ENCODE measurements around the gene PVALB.
A peak's percentile ranks its signal among the peaks of the same experiment; 100 is the strongest.

PVALB gene

DNA sequence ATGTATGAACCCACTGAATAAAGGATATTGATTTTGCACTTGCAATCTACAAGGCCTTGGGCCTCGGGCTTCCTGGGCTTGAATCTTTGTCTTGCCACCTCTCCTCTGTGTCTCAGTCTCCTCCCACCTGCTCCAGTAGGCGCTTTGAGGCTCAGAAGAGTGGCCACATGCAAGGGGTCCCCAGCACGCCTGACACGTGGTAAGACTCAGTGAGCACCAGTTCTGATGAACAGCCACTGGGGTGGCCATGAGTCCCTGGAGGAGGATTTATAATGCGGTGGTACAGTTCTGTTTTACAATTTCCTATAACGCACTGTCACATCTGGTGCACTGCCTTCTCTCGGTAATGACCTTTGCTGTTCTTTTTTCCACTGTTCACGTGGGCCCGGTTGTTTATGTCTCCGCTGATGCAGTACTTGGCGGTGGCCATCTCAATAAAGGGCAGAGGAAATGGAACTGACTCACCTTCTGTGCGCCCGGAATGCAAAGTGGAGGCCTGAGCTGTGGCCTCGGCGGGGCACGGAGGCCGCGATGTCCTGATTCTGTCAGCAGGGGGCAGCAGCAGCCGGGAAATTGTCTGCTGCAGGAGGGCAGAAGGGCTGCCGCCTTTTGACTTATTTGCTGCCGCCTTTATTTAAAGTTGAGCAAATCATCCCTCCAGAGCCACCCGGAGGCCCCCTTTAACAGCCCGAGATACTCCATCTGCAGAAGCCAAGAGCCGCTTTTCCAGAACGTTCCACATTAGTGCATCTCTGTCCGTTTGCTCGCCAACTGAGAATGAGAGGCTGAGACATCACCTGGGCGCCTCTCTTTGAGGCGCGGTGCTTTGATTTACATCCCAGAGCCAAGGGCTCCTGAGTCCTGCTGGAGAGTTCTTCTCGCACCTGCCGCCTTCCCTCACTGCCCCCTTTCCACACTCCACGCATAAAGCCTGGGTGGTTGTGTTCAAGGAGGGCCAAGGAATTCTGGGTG is 34.9 kb downstream of the PVALB start:
- Histone ChIP-seq H3K27ac (peak overlapping the region in 8 of 21 experiments; percentile 3 to 61 (median 20)), H3K4me3 (no peak overlapping the region)

DNA sequence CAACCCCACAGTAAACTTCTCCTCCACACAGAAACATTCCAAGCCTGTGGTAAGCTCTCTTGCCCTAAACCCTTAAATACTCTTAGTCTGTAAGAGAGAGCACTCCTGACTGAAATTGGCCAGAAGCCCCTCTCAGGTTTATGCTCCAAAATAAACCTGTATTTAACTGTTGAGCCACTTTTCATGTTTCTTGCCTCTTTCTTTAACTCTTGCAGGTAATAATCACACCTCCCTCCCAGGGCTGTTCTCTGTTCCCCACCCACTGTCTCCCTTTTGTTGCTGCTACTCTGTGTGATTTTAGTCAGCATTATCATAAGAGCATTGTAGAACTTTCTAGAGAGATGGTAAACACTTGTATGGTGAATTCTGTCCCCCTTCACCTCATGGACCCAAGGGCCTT is 38.8 kb downstream of the PVALB start:
- Histone ChIP-seq H3K4me3 (no peak overlapping the region), H3K27ac (no peak overlapping the region)

DNA sequence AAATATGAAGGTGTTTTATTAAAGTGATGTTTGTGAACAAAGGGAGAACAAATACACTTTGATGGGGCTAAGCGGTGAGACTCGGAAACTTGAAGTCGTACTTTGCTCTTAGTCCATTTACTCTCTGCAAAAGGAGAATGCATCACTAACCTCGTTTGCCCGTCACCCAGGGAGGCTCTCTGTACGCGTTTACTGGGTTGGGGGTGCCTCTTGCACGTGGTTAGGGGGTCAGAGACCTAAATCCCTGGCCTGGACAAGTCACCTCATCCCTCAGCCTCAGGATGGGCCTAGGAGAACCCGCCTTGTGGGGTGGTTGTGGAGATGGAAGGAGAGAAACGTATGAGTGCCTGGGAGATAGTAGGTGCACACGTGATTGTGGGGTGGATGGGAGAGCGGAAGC is 40.1 kb downstream of the PVALB start:
- peak overlapping the region in 2 of 7 experiments; percentile 1 to 21 for H3K4me3 ChIP-seq
- H3K27ac ChIP-seq = peak overlapping the region in 9 of 21 experiments; percentile 24 to 80 (median 43)

DNA sequence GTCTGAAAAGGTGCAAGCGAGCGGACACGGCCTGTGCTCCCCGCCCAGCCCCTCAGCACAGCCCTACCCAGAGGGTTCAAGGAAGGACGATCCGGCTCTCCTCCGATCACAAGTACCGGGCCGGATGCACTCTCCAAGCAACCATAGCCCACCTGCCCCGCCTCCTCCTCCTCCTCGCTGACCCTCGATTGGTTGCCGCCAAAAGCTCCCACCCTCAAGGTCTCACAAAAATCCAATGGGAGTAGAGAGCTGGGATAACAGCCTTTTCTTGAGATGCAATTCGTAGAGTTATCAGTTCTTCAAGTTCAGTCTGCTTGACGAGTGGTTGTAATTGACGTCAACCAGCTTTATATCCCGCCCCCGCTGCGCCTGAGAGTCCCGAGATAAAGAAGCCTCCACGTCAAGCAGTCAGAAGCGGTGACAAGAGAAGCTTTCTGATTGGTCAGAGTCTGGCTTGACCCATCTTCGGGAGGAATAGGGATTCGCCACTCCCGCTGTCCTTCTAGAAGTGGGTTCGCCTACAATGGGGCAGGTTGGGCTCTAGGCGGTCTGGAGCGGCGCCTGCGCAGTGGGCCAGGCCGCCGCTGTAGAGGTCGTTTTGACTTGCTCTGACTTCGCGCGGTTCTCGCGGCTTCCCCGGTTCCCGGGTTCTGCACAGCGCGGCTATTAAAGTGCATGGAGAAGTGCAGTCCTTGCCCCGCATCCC is 40.7 kb downstream of the PVALB start, which contains the start of gene IFT27:
Gene IFT27 (minus strand): TSS at position 156 of the 706 bp plus-strand sequence. CDS start 412 bp downstream, outside the sequence.
- peak within 1 kb of the TSS; percentile 65 to 98 (median 94) for H3K4me3 ChIP-seq

DNA sequence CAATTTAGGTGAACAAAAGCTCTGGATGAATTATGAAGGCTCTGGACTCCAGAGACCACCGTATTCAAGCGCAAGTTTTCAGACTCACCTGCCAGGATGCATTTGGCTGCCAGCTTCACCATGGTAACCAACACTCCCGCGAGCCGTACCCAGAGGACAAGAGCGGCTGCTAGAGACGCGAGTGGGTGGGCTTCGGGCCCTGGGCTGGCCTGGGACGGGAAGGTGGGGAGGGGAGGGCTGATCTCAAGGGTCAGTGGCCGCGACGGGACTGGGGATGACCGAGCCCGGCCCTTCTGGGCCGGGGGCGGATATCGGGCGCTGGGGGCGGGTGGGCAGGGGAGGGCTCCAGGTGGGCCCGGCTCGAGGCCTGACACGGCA is 41.3 kb downstream of the PVALB start:
- Histone ChIP-seq H3K4me3 (peak overlapping the region; percentile 65 to 98 (median 94)), H3K27ac (peak overlapping the region; percentile 65 to 95 (median 90))

More for the DNA sequence above, 40.7 kb downstream of the PVALB start, which contains the start of gene IFT27:
- peak within 1 kb of the TSS; percentile 65 to 95 (median 90) for H3K27ac ChIP-seq

DNA sequence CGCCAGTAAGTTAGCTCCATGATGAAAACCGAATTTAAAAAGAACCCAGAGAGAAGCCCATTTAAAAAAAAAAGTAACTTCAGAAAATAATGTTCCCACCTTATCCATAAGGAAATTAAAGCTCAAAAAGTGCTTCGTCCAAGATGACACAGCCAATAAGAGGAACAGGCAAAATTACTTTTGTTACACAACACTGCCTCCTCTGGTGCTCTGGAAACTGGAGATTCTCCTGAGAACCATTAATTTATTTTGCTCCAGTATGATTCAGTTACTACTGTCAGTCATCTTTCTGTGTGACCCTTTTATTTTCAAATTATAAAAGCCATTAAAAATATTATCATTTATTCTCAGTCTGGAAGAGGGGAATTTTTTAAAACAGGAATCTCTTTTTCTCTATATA is 42.9 kb downstream of the PVALB start:
- Histone ChIP-seq H3K27ac (no peak overlapping the region), H3K4me3 (no peak overlapping the region)

DNA sequence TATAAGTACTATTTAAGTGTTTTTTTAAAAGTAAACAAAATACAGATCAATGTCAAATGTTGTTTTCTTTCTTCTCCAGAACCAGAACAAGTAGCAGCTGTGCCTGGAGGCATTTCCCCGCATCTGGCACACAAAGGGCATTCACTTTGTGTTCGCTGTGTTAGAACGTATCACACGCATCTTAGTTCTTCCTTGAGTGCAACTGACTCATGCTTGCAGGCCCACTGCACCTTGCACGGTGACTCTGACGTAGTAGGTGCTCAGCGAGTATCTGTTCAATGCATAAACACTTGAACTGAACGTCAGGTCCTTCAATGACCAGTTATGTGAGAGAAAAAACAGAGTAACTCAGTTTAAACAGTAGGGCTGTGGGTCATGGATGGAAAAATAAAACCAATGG is 44.4 kb downstream of the PVALB start:
- Histone ChIP-seq H3K27ac (no peak overlapping the region), H3K4me3 (no peak overlapping the region)

DNA sequence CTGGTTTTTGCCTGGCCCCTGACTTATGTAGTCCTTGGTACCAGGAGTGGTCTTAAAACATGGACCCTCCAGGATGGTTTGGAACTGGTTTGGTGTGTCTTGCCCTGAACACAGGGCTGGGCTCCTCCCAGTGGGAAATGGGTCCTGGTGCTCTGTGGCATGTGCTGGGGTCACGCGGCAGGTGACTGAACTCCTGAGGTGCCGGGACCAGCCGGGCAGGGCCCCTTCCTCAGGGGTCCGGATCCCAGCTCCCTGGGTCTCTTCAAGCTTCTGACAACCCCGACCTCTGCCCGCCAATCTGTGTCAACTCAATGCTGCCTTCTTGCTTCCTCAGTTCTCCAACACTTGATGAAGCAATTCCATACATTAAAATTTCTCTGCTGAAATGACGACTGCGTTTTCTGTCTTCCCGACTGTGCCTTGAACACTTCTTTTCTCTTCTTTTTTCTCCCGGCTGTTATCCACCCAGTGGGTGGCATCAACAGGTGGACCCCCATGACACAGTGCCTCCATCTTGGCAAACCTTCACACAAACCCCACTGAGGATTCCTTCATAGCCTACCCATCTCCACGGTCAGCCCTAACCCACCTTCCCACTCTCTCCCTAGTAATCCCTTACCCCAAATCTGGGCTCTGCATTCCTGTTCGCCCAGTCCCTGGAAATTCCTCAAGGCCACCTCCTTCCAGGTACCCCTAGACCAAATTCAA is 45.3 kb downstream of the PVALB start:
- Histone ChIP-seq H3K27ac (no peak overlapping the region), H3K4me3 (no peak overlapping the region)

DNA sequence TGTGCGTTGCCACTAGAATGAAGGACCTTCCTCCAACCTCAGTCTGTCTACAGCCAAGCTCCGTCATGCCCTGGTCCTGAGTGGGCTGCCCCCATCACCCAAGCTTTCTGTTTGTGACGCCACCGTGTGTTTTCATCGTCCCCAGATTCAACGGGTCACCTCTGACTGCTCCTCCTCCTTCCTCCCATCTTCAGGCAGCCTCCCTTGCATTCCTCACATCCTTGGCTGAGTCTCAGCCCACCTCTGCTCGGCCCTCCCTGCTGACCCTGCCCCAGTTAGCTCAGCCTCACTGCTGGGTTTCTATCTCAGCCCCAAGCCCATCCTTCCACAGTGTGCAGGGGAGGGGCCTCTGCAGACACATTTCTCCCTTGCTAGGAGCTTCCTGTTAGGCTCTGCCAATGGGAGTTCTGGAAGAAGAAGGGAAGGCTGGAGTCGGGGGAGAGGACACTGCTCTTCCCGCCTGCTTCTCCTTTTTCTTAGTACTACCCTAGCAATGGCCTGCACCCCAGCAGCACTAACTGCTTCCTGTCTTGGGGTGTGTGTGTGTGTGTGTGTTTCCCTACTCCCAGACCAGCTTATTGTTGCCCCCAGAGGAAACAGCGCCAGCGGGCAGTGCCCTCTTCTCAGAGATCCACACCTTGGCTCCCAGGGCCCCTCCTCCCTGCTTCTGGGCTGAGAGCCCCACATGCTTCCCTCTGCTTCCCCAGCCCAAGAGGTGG is 46.2 kb downstream of the PVALB start:
- Histone ChIP-seq H3K4me3 (no peak overlapping the region), H3K27ac (no peak overlapping the region)

DNA sequence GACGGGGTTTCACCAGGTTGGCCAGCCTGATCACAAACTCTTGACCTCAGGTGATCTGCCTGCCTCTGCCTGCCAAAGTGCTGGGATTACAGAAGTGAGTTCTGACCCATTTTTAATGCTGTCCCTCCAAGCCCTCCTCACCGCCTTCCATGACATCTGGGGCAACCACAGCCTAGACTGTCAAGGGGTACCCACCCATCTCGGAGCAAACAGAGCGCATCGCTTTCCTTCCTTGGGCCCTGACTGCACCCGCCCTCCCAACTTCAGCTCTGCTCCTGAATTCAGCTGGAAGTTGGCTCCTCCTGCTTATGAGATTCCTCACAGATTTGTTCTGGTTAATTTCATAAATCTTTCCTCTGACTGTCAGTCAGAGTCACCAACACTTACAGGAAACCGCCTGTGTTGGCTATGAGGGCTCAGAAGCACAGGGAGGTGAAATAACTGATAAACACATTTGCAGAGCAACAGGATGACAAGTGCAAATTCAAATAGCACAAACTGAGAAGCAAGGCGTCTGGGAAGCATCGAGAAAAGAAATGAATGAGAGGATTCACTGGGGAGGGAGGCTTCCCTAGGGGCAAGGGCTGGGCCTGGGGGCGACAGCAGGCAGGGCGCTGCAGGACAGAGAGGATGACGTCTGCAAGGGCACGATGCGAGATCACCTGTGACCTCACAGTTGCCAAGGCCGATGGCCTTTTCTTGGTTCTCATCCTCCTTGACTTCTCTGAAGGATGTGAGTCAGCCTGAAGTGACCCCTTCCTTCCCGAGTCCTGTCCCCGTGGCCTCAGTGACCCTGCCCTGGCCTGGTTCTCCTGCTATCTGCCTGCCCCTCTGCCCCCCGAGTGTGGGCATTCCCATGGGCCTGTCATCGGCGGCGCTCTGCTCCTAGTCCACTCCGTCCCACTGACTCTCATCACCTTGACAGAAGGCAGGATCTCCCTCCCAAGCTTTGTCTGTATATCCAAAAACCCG is 47.0 kb downstream of the PVALB start:
- no peak overlapping the region for H3K4me3 ChIP-seq
- H3K27ac ChIP-seq = no peak overlapping the region

DNA sequence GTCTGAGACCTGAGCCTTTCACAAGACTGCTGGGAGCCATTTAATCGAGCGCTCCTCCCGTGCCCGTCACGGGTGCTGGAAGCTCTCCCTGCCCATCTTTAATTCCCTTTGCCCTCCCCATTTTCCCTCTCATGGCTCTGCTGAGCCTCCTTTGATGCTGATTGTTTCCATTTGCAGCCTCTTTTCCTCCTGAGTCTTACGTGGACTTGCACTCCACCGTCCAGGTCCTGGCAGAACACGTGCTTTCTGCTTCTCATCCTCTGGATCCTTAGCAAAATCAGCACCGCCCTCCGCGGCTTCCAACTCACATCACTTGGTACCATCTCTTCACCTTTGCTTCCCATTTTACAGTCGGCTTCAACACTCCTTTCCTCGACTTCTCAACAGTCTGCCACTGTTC is 48.2 kb downstream of the PVALB start:
- H3K27ac ChIP-seq = no peak overlapping the region
- no peak overlapping the region for H3K4me3 ChIP-seq

DNA sequence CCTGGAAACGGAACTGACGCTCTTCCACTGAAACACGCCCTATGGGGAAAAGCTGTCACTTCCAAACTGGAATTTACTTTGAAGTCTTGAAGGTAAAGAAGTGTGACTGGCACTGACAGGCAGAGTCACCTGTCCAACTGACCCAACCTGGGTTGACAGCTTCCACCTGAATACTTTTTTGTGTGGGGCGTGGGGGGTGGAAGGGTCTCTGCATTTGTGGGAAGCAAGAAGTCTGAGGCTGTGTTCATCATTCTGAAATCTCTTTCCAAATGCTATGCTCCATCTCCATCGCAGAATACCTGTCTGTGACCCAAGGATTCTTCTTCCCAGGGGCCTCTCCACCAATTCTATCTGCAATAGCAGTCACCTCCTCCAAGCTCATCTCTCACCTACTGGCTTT is 48.7 kb downstream of the PVALB start:
- H3K4me3 ChIP-seq = no peak overlapping the region
- no peak overlapping the region for H3K27ac ChIP-seq

DNA sequence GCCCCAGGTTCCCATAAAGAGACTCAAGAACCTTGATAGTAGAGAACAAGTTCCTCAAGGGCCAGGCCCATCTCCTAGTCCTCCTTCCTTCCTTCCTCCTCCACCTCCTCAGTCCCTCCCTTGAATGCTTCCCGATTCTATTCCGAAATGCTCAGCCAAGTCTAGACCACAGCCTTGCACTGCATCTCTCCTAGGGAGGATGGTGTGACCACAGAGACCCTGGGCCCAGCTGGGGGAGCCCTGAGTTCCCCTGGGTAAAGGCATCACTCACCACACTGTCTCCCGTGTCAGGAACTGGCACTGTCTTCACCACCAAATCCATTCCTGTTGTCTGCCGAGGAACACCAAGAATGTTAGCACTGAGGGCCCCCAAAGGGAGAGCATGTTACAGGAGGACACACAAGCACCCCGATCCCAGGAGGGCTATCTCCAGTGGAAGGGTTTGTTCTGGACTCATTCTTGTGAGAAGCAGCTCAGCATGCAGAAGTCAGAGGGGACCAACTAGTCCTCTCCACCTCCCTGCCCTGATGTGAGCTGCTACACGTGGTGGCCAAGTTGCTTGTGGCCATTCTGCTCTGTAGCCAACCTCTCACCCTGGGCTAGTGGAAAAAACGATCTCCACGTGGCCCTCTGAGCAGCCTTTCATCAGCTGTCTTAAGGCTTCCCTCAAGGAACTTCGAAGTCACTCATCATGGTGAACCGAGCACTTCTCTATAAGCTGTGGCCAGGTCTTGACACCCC is 49.6 kb downstream of the PVALB start:
- no peak overlapping the region for H3K27ac ChIP-seq
- no peak overlapping the region for H3K4me3 ChIP-seq

DNA sequence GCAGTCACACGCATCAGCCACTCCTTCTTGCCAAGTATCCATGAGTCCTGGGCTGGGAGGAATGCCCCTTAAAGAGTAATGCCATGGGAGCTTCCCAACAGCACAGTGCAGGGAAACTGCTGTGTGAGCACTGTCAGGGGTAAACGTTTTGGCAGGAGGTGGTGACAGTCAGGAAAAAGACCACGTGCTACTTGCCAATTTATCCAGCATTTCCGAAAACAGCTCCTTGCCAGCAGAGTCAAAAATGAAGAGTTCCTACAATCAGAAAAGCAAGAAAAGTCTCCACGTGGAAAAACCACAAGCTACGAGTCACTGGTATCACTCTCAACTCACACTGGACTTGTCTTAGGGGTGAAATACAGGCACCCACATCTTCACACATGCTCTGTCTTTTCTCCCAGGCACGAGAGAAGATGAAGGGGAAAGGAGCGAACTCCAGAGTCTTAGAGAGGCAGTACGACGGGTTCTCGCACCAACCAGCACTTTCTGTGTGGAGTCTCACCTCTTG is 50.8 kb downstream of the PVALB start:
- Histone ChIP-seq H3K4me3 (no peak overlapping the region), H3K27ac (no peak overlapping the region)

DNA sequence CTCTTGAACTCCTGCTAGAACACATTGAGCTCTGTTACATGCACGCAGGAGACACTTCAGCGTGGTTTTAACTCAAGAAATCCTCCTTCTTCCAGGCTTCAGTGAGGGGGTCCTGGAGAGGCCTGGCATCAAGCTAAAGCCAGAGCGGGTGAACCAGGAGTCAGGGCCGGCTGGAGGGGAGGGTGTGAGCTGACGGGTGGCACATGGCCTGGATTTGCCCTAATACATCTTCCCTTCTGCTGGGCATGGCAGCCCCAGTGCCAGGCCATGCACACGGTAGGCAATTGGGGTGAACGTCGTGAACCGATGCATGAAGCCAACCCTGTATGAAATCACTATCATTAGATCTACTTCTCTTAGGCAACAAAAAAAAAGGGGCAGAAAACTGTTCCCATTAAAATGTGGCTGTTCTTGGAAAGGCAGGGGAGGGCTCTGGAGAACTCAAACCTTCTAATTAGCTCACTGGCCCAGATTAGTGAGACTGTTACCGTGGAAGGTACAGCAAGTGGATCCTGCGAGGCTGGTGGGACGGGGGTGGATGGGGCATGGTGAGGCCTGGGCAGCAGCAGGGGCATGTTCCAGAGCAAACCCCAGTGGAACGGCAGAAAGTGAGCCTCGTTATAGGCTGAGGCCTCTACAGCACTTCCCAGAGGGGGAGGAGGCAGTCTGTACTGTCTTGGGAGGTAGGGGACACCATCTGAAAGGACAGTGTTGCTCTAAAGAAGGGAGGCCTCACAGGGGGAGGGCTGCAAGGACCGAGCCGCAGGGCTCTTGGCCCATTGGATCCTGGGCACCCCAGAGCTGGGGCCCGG is 51.5 kb downstream of the PVALB start:
- Histone ChIP-seq H3K4me3 (no peak overlapping the region), H3K27ac (no peak overlapping the region)

DNA sequence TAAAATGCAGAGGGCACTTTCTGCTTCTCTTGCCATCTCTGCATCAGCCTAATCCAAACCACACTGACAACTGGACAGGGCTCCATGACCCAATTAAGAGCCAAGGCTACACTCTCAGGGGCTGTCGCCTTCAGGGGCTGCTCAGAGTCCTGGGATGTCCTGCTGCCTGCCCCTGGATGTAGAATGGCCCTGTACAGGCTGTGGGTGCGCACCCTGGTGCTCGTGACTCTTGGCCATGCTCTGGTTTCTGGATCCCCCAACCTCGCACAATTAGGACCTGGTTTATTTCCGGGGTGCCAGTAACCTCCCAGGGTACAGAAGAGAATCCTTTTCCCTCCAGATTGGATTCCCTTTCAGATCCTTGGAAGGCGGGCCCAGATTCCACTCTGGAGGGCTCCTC is 52.2 kb downstream of the PVALB start:
- no peak overlapping the region for H3K27ac ChIP-seq
- no peak overlapping the region for H3K4me3 ChIP-seq

DNA sequence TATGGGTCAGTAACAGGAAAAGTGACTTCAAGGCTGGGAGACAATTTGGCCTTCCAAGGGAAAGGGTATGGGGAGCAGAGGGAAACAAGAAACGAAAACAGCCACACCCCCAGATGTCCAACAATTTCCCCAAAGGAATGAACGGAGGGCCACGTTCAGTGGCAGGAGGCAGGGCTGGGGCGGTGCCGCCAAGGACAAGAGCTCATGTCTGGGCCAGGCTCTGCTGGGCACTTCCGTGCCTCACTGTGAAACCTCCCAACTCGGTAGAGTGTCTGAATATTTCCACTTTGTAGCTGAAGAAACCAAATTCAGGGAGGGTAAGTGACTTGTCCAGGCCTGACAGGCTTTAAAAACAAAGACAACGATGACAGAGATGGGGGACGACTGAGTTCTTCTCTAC is 52.8 kb downstream of the PVALB start:
- H3K27ac ChIP-seq = no peak overlapping the region
- H3K4me3 ChIP-seq = no peak overlapping the region
